Measurements from ENCODE around the gene GABRE.

DNA sequence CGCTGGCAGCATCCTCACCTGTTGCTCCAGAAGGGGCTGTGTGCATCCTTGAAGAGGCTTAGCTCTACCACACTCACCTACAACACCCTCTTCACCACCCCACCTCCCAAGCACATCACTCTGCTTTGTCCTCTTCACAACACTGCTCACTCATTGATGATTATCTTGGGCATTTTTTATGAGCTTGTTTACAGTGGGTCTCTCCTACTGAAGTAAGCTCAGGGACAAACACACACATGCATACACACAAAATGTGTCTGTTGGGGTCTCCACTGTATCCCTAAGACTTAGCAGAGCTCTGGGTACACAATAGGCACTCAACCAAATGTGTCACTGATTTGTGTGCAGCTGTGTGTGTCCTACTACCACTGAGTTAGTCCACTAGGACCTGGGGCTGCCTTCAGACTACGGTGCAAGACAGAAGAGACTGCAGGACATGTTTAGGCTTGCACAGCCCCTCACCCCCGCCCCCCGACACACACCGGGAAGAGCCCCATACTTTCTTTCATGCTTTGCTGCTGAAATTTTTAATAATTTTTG, 1.3 kb upstream of the GABRE start:
- TF ChIP-seq, protein P1, sequence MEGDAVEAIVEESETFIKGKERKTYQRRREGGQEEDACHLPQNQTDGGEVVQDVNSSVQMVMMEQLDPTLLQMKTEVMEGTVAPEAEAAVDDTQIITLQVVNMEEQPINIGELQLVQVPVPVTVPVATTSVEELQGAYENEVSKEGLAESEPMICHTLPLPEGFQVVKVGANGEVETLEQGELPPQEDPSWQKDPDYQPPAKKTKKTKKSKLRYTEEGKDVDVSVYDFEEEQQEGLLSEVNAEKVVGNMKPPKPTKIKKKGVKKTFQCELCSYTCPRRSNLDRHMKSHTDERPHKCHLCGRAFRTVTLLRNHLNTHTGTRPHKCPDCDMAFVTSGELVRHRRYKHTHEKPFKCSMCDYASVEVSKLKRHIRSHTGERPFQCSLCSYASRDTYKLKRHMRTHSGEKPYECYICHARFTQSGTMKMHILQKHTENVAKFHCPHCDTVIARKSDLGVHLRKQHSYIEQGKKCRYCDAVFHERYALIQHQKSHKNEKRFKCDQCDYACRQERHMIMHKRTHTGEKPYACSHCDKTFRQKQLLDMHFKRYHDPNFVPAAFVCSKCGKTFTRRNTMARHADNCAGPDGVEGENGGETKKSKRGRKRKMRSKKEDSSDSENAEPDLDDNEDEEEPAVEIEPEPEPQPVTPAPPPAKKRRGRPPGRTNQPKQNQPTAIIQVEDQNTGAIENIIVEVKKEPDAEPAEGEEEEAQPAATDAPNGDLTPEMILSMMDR (IDR thresholded peaks at IDR 0.05; ENCODE audit: low read depth, low read length): no peak
- no peak for TF ChIP-seq EZH2phosphoT487 (IDR thresholded peaks at IDR 0.05; ENCODE audit: low read depth)

All from OCI-LY3 (cell line).